Left forelimb (tissue), 1 donor: ENCODE data around the gene MOB3B.
"Not testable (repeated sequence)": the region's sequence is repeated elsewhere in the genome, so short reads cannot be mapped to it uniquely, and the experiment has no call there.

Source experiments
- DNase-seq: peaks from one replicate; pipeline ENCODE4 v3.0.0-alpha.2; 2018; ENCODE audit warnings: low spot score

The MOB3B gene

GRCh38 chr9:27518006-27518405, 11.6 kb downstream of the MOB3B start:
- no peak for DNase-seq

GRCh38 chr9:27514551-27514950, 15.1 kb downstream of the MOB3B start:
- peak; percentile 70 for DNase-seq

- DNase-seq: no peak
Measured at GRCh38 chr9:27511771-27512170, 17.8 kb downstream of the MOB3B start.

- DNase-seq: no peak
Measured at GRCh38 chr9:27510780-27511179, 18.8 kb downstream of the MOB3B start.

GRCh38 chr9:27506981-27507380, 22.6 kb downstream of the MOB3B start:
- DNase-seq: no peak

GRCh38 chr9:27505744-27506161, 23.9 kb downstream of the MOB3B start:
- no peak for DNase-seq

- DNase-seq: no peak
Measured at GRCh38 chr9:27504259-27504658, 25.4 kb downstream of the MOB3B start.

- DNase-seq: no peak
Measured at GRCh38 chr9:27503623-27504022, 26.0 kb downstream of the MOB3B start.

- not testable (repeated sequence) for DNase-seq
Measured at GRCh38 chr9:27500902-27501301, 28.7 kb downstream of the MOB3B start.

- no peak for DNase-seq
Measured at GRCh38 chr9:27499451-27499850, 30.2 kb downstream of the MOB3B start.

- DNase-seq: no peak
Measured at GRCh38 chr9:27497883-27498417, 31.7 kb downstream of the MOB3B start.

GRCh38 chr9:27496135-27496504, 33.5 kb downstream of the MOB3B start:
- DNase-seq: no peak

GRCh38 chr9:27495480-27496134, 34.0 kb downstream of the MOB3B start:
- no peak for DNase-seq

- DNase-seq: no peak
Measured at GRCh38 chr9:27491154-27491553, 38.5 kb downstream of the MOB3B start.

- no peak for DNase-seq
Measured at GRCh38 chr9:27489087-27489876, 40.3 kb downstream of the MOB3B start.

GRCh38 chr9:27487927-27488326, 41.7 kb downstream of the MOB3B start:
- no peak for DNase-seq

- no peak for DNase-seq
Measured at GRCh38 chr9:27487128-27487640, 42.4 kb downstream of the MOB3B start.

GRCh38 chr9:27485158-27485557, 44.5 kb downstream of the MOB3B start:
- DNase-seq: no peak

- no peak for DNase-seq
Measured at GRCh38 chr9:27483576-27483975, 46.0 kb downstream of the MOB3B start.

GRCh38 chr9:27482709-27483108, 46.9 kb downstream of the MOB3B start:
- no peak for DNase-seq

GRCh38 chr9:27478322-27478721, 51.3 kb downstream of the MOB3B start:
- DNase-seq: no peak

- no peak for DNase-seq
Measured at GRCh38 chr9:27476870-27477515, 52.6 kb downstream of the MOB3B start.
